Skeletal muscle cell (primary cell): ENCODE results near the gene TUFT1.
"Not testable (repeated sequence)": the region's sequence is repeated elsewhere in the genome, so short reads cannot be mapped to it uniquely, and the experiment has no call there.

Source experiments
- DNase-seq: peaks from one replicate; pipeline ENCODE4 v3.0.0-alpha.2; 2010; ENCODE audit warnings: low read depth
- H3K4me3 ChIP-seq: 2 replicates; pipeline ENCODE4 v1.5.1; 2011; ENCODE audit warnings: low read depth, mild to moderate bottlenecking, control low read depth, low read length, moderate library complexity

The TUFT1 gene

GRCh38 chr1:151610142-151610541, 70.0 kb downstream of the TUFT1 start:
- no peak overlapping the region for H3K4me3 ChIP-seq
- no peak for DNase-seq

GRCh38 chr1:151611288-151611790, 71.2 kb downstream of the TUFT1 start:
- peak; percentile 53 for DNase-seq
- peak overlapping the region; percentile 82 for H3K4me3 ChIP-seq

GRCh38 chr1:151611832-151612500, 71.9 kb downstream of the TUFT1 start, which contains the start of gene SNX27:
Gene SNX27 (plus strand): TSS chr1:151612050. CDS start chr1:151612202, 152 bp downstream.
- peak within 1 kb of the TSS; percentile 82 for H3K4me3 ChIP-seq
- DNase-seq = peak; percentile 74

GRCh38 chr1:151612501-151613281, 72.6 kb downstream of the TUFT1 start:
- H3K4me3 ChIP-seq = peak overlapping the region; percentile 82
- DNase-seq = no peak

- no peak for DNase-seq
- H3K4me3 ChIP-seq = peak overlapping the region; percentile 82
These were observed 73.2 kb downstream of the TUFT1 start for GRCh38 chr1:151613282-151613780.

- no peak overlapping the region for H3K4me3 ChIP-seq
These were observed 75.8 kb downstream of the TUFT1 start for GRCh38 chr1:151615711-151616504.

GRCh38 chr1:151616505-151616849, 76.4 kb downstream of the TUFT1 start:
- no peak overlapping the region for H3K4me3 ChIP-seq
- DNase-seq = no peak

More at GRCh38 chr1:151615711-151616504, 75.8 kb downstream of the TUFT1 start:
- no peak for DNase-seq

GRCh38 chr1:151618003-151618402, 77.9 kb downstream of the TUFT1 start:
- DNase-seq = no peak

GRCh38 chr1:151618470-151618869, 78.4 kb downstream of the TUFT1 start:
- no peak for DNase-seq
- no peak overlapping the region for H3K4me3 ChIP-seq

More at GRCh38 chr1:151618003-151618402, 77.9 kb downstream of the TUFT1 start:
- no peak overlapping the region for H3K4me3 ChIP-seq

- not testable (repeated sequence) for H3K4me3 ChIP-seq, DNase-seq
These were observed 78.9 kb downstream of the TUFT1 start for GRCh38 chr1:151618996-151619395.

GRCh38 chr1:151619489-151620093, 79.5 kb downstream of the TUFT1 start:
- no peak for DNase-seq
- no peak overlapping the region for H3K4me3 ChIP-seq

- DNase-seq = no peak
- no peak overlapping the region for H3K4me3 ChIP-seq
These were observed 80.2 kb downstream of the TUFT1 start for GRCh38 chr1:151620286-151620685.

GRCh38 chr1:151621351-151621750, 81.2 kb downstream of the TUFT1 start:
- no peak overlapping the region for H3K4me3 ChIP-seq

GRCh38 chr1:151624783-151625182, 84.7 kb downstream of the TUFT1 start:
- no peak for DNase-seq

More at GRCh38 chr1:151621351-151621750, 81.2 kb downstream of the TUFT1 start:
- DNase-seq = no peak

GRCh38 chr1:151626740-151627334, 86.7 kb downstream of the TUFT1 start:
- no peak overlapping the region for H3K4me3 ChIP-seq
- no peak for DNase-seq

More at GRCh38 chr1:151624783-151625182, 84.7 kb downstream of the TUFT1 start:
- H3K4me3 ChIP-seq = no peak overlapping the region

- no peak overlapping the region for H3K4me3 ChIP-seq
- DNase-seq = no peak
These were observed 89.2 kb downstream of the TUFT1 start for GRCh38 chr1:151629278-151629677.
